Measurements from ENCODE around the gene CPED1.

- TF ChIP-seq, protein P1, sequence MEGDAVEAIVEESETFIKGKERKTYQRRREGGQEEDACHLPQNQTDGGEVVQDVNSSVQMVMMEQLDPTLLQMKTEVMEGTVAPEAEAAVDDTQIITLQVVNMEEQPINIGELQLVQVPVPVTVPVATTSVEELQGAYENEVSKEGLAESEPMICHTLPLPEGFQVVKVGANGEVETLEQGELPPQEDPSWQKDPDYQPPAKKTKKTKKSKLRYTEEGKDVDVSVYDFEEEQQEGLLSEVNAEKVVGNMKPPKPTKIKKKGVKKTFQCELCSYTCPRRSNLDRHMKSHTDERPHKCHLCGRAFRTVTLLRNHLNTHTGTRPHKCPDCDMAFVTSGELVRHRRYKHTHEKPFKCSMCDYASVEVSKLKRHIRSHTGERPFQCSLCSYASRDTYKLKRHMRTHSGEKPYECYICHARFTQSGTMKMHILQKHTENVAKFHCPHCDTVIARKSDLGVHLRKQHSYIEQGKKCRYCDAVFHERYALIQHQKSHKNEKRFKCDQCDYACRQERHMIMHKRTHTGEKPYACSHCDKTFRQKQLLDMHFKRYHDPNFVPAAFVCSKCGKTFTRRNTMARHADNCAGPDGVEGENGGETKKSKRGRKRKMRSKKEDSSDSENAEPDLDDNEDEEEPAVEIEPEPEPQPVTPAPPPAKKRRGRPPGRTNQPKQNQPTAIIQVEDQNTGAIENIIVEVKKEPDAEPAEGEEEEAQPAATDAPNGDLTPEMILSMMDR (IDR thresholded peaks at IDR 0.05) = no peak
- TF ChIP-seq POLR2A (IDR thresholded peaks at IDR 0.05) (no peak), EP300 (IDR thresholded peaks at IDR 0.05) (no peak)
These were observed 318.1 kb downstream of the CPED1 start for GRCh38 chr7:121306565-121306964.

All from tibial nerve (tissue), 4 donors.